ENCODE data around the gene HSD17B10.

Gene HSD17B10

GRCh38 chrX:53435997-53436396 lies 1.8 kb upstream of the HSD17B10 start:
- H4K8ac ChIP-seq (ENCODE audit: low read depth, low read length), result no peak overlapping the region
- no peak overlapping the region for H3K56ac ChIP-seq (ENCODE audit: low read length)
- H4K5ac ChIP-seq (ENCODE audit: low read length), result no peak overlapping the region
- H3K27ac ChIP-seq (ENCODE audit: low read depth, low read length), result no peak overlapping the region
- H3K23ac ChIP-seq (ENCODE audit: low read length), result no peak overlapping the region
- no peaks in the 10 kb centered on the region for H3K4me1 ChIP-seq (ENCODE audit: control insufficient read depth, low read depth, low read length)
- peaks cover 2% of the 10 kb centered on the region for H3K79me2 ChIP-seq (ENCODE audit: control insufficient read depth, insufficient read depth, low read length)
- no peak overlapping the region for H2BK120ac ChIP-seq (ENCODE audit: low read depth, low read length)
- H3K18ac ChIP-seq (ENCODE audit: low read length), result no peak overlapping the region
- H3K4me3 ChIP-seq (ENCODE audit: low read length), result no peak overlapping the region
- WGBS (ENCODE audit: extremely low coverage, insufficient coverage, low lambda C conversion rate), result no CpG with 5 or more reads among the region's 4 CpGs
- H2BK15ac ChIP-seq (replicated peaks; ENCODE audit: low read depth), result no peak overlapping the region
- H3K79me1 ChIP-seq (ENCODE audit: low read length), result no peaks in the 10 kb centered on the region
- no peaks in the 10 kb centered on the region for H3K27me3 ChIP-seq (ENCODE audit: insufficient read depth, low read length, poor library complexity)
- H3K9ac ChIP-seq (ENCODE audit: low read length), result no peak overlapping the region
- peak; percentile 70 for DNase-seq
- no peak overlapping the region for H3K4ac ChIP-seq (ENCODE audit: low read depth, low read length)
- no peak overlapping the region for H3K4me2 ChIP-seq (ENCODE audit: low read length)
- no peaks in the 10 kb centered on the region for H3K36me3 ChIP-seq (ENCODE audit: control insufficient read depth, insufficient read depth, low read length)
- no peak overlapping the region for H2AK5ac ChIP-seq (ENCODE audit: low read length)
- no peak overlapping the region for H2BK5ac ChIP-seq (ENCODE audit: low read length)

GRCh38 chrX:53430231-53430630 lies 3.9 kb downstream of the HSD17B10 start:
- no peak for DNase-seq
- no peak overlapping the region for H4K5ac ChIP-seq (ENCODE audit: low read length)
- H2AK5ac ChIP-seq (ENCODE audit: low read length), result no peak overlapping the region
- no peak overlapping the region for H3K9ac ChIP-seq (ENCODE audit: low read length)
- H3K79me2 ChIP-seq (ENCODE audit: control insufficient read depth, insufficient read depth, low read length), result peaks cover 2% of the 10 kb centered on the region
- no peaks in the 10 kb centered on the region for H3K4me1 ChIP-seq (ENCODE audit: control insufficient read depth, low read depth, low read length)
- H3K4me3 ChIP-seq (ENCODE audit: low read length), result no peak overlapping the region
- H3K18ac ChIP-seq (ENCODE audit: low read length), result no peak overlapping the region
- H3K4me2 ChIP-seq (ENCODE audit: low read length), result no peak overlapping the region
- no peaks in the 10 kb centered on the region for H3K36me3 ChIP-seq (ENCODE audit: control insufficient read depth, insufficient read depth, low read length)
- no peak overlapping the region for H2BK120ac ChIP-seq (ENCODE audit: low read depth, low read length)
- no peak overlapping the region for H3K4ac ChIP-seq (ENCODE audit: low read depth, low read length)
- no peaks in the 10 kb centered on the region for H3K79me1 ChIP-seq (ENCODE audit: low read length)
- no peaks in the 10 kb centered on the region for H3K27me3 ChIP-seq (ENCODE audit: insufficient read depth, low read length, poor library complexity)
- H2BK15ac ChIP-seq (replicated peaks; ENCODE audit: low read depth), result no peak overlapping the region
- no peak overlapping the region for H3K56ac ChIP-seq (ENCODE audit: low read length)
- H2BK5ac ChIP-seq (ENCODE audit: low read length), result no peak overlapping the region
- WGBS (ENCODE audit: extremely low coverage, insufficient coverage, low lambda C conversion rate), result no CpG with 5 or more reads among the region's 9 CpGs
- H3K23ac ChIP-seq (ENCODE audit: low read length), result no peak overlapping the region
- no peak overlapping the region for H4K8ac ChIP-seq (ENCODE audit: low read depth, low read length)
- H3K27ac ChIP-seq (ENCODE audit: low read depth, low read length), result no peak overlapping the region

GRCh38 chrX:53429755-53430154 lies 4.4 kb downstream of the HSD17B10 start:
- Histone ChIP-seq H3K79me2 (ENCODE audit: control insufficient read depth, insufficient read depth, low read length) (peaks cover 2% of the 10 kb centered on the region), H4K8ac (ENCODE audit: low read depth, low read length) (no peak overlapping the region), H3K18ac (ENCODE audit: low read length) (no peak overlapping the region), H3K79me1 (ENCODE audit: low read length) (no peaks in the 10 kb centered on the region), H3K4me3 (ENCODE audit: low read length) (no peak overlapping the region), H3K27me3 (ENCODE audit: insufficient read depth, low read length, poor library complexity) (no peaks in the 10 kb centered on the region), H2BK5ac (ENCODE audit: low read length) (no peak overlapping the region), H3K9ac (ENCODE audit: low read length) (no peak overlapping the region), H4K5ac (ENCODE audit: low read length) (no peak overlapping the region), H3K56ac (ENCODE audit: low read length) (no peak overlapping the region), H2BK15ac (replicated peaks; ENCODE audit: low read depth) (no peak overlapping the region), H3K4me2 (ENCODE audit: low read length) (no peak overlapping the region), H3K4me1 (ENCODE audit: control insufficient read depth, low read depth, low read length) (no peaks in the 10 kb centered on the region), H3K27ac (ENCODE audit: low read depth, low read length) (no peak overlapping the region), H3K23ac (ENCODE audit: low read length) (no peak overlapping the region), H2AK5ac (ENCODE audit: low read length) (no peak overlapping the region), H3K4ac (ENCODE audit: low read depth, low read length) (no peak overlapping the region), H3K36me3 (ENCODE audit: control insufficient read depth, insufficient read depth, low read length) (no peaks in the 10 kb centered on the region), H2BK120ac (ENCODE audit: low read depth, low read length) (no peak overlapping the region)
- no CpG with 5 or more reads among the region's 8 CpGs for WGBS (ENCODE audit: extremely low coverage, insufficient coverage, low lambda C conversion rate)
- DNase-seq, result no peak

GRCh38 chrX:53422861-53423306 lies 11.3 kb downstream of the HSD17B10 start, which contains the start of gene RIBC1:
RIBC1 (plus strand) TSS chrX:53422873; CDS start chrX:53426277, 3,404 bp downstream.
- Histone ChIP-seq H3K27me3 (ENCODE audit: insufficient read depth, low read length, poor library complexity) (no peaks in the 10 kb centered on the region), H3K18ac (ENCODE audit: low read length) (peak within 1 kb of the TSS; percentile 19), H2AK5ac (ENCODE audit: low read length) (no peak within 1 kb of the TSS), H4K8ac (ENCODE audit: low read depth, low read length) (no peak within 1 kb of the TSS), H3K4me3 (ENCODE audit: low read length) (peak within 1 kb of the TSS; percentile 82), H3K4me2 (ENCODE audit: low read length) (peak within 1 kb of the TSS; percentile 71), H3K4me1 (ENCODE audit: control insufficient read depth, low read depth, low read length) (peaks cover 2% of the 10 kb centered on the region), H3K9ac (ENCODE audit: low read length) (peak within 1 kb of the TSS; percentile 90), H3K36me3 (ENCODE audit: control insufficient read depth, insufficient read depth, low read length) (no peaks in the 10 kb centered on the region), H3K56ac (ENCODE audit: low read length) (peak within 1 kb of the TSS; percentile 90), H2BK15ac (replicated peaks; ENCODE audit: low read depth) (no peak within 1 kb of the TSS), H3K4ac (ENCODE audit: low read depth, low read length) (no peak within 1 kb of the TSS), H4K5ac (ENCODE audit: low read length) (no peak within 1 kb of the TSS), H3K79me2 (ENCODE audit: control insufficient read depth, insufficient read depth, low read length) (peaks cover 30% of the 10 kb centered on the region), H3K23ac (ENCODE audit: low read length) (no peak within 1 kb of the TSS), H3K79me1 (ENCODE audit: low read length) (no peaks in the 10 kb centered on the region), H2BK120ac (ENCODE audit: low read depth, low read length) (no peak within 1 kb of the TSS), H2BK5ac (ENCODE audit: low read length) (no peak within 1 kb of the TSS), H3K27ac (ENCODE audit: low read depth, low read length) (peak within 1 kb of the TSS; percentile 93)
- WGBS (ENCODE audit: extremely low coverage, insufficient coverage, low lambda C conversion rate), result no CpG with 5 or more reads among the region's 17 CpGs
- DNase-seq, result no peak

GRCh38 chrX:53422086-53422860 lies 11.9 kb downstream of the HSD17B10 start, which contains the start of gene SMC1A:
SMC1A (minus strand) TSS chrX:53422654; CDS start chrX:53422600, 54 bp downstream.
- peak within 1 kb of the TSS; percentile 90 for H3K56ac ChIP-seq (ENCODE audit: low read length)
- H4K5ac ChIP-seq (ENCODE audit: low read length), result no peak within 1 kb of the TSS
- H3K18ac ChIP-seq (ENCODE audit: low read length), result peak within 1 kb of the TSS; percentile 19
- H3K79me1 ChIP-seq (ENCODE audit: low read length), result no peaks in the 10 kb centered on the region
- H3K4me2 ChIP-seq (ENCODE audit: low read length), result peak within 1 kb of the TSS; percentile 71
- H3K36me3 ChIP-seq (ENCODE audit: control insufficient read depth, insufficient read depth, low read length), result no peaks in the 10 kb centered on the region
- no peak within 1 kb of the TSS for H4K8ac ChIP-seq (ENCODE audit: low read depth, low read length)
- H2BK5ac ChIP-seq (ENCODE audit: low read length), result no peak within 1 kb of the TSS
- no peak within 1 kb of the TSS for H2BK120ac ChIP-seq (ENCODE audit: low read depth, low read length)
- no CpG with 5 or more reads among the region's 75 CpGs for WGBS (ENCODE audit: extremely low coverage, insufficient coverage, low lambda C conversion rate)
- H3K4me1 ChIP-seq (ENCODE audit: control insufficient read depth, low read depth, low read length), result peaks cover 2% of the 10 kb centered on the region
- H3K79me2 ChIP-seq (ENCODE audit: control insufficient read depth, insufficient read depth, low read length), result peaks cover 30% of the 10 kb centered on the region
- H3K27me3 ChIP-seq (ENCODE audit: insufficient read depth, low read length, poor library complexity), result no peaks in the 10 kb centered on the region
- H3K27ac ChIP-seq (ENCODE audit: low read depth, low read length), result peak within 1 kb of the TSS; percentile 93
- no peak within 1 kb of the TSS for H3K23ac ChIP-seq (ENCODE audit: low read length)
- H3K4me3 ChIP-seq (ENCODE audit: low read length), result peak within 1 kb of the TSS; percentile 82
- DNase-seq, result peak; percentile 99
- peak within 1 kb of the TSS; percentile 90 for H3K9ac ChIP-seq (ENCODE audit: low read length)
- H2BK15ac ChIP-seq (replicated peaks; ENCODE audit: low read depth), result no peak within 1 kb of the TSS
- H3K4ac ChIP-seq (ENCODE audit: low read depth, low read length), result no peak within 1 kb of the TSS
- no peak within 1 kb of the TSS for H2AK5ac ChIP-seq (ENCODE audit: low read length)

All from mesendoderm (in vitro differentiated cells).